Endothelial cell (in vitro differentiated cells): Measurements from ENCODE around the gene AFF1. TPM values are rescaled to one million over a fixed set of nuclear protein-coding genes. Genes with fewer than 3 reads are reported as not detected.
"Not testable (repeated sequence)": the region's sequence is repeated elsewhere in the genome, so short reads cannot be mapped to it uniquely, and the experiment has no call there.

Source experiments
- DNase-seq: peaks from one replicate; pipeline ENCODE4 v3.0.0; 2021; ENCODE audit warnings: low spot score
- H3K27ac Mint-ChIP-seq: one replicate; pipeline ENCODE4 v1.8.0; 2021; ENCODE audit warnings: mixed read lengths, inconsistent platforms; ENCODE audit not compliant: unreplicated experiment
- H3K27me3 Mint-ChIP-seq: one replicate; pipeline ENCODE4 v1.8.0; 2021; ENCODE audit warnings: mild to moderate bottlenecking, moderate library complexity, mixed read lengths, inconsistent platforms; ENCODE audit not compliant: unreplicated experiment
- H3K36me3 Mint-ChIP-seq: one replicate; pipeline ENCODE4 v1.8.0; 2021; ENCODE audit warnings: mild to moderate bottlenecking, low read depth, mixed read lengths, inconsistent platforms; ENCODE audit not compliant: unreplicated experiment
- H3K4me1 Mint-ChIP-seq: one replicate; pipeline ENCODE4 v1.8.0; 2021; ENCODE audit warnings: mild to moderate bottlenecking, mixed read lengths, inconsistent platforms; ENCODE audit not compliant: unreplicated experiment
- H3K4me3 Mint-ChIP-seq: one replicate; pipeline ENCODE4 v1.8.0; 2021; ENCODE audit warnings: mild to moderate bottlenecking, mixed read lengths, inconsistent platforms; ENCODE audit not compliant: unreplicated experiment
- H3K9me3 Mint-ChIP-seq: one replicate; pipeline ENCODE4 v1.8.0; 2021; ENCODE audit warnings: mixed read lengths, inconsistent platforms; ENCODE audit not compliant: unreplicated experiment
- CTCF ChIP-seq: fragments of 200-600 bp; sonication (generic); IDR thresholded peaks from one replicate; pipeline ENCODE4 v1.5.0; 2021; ENCODE audit warnings: antibody characterized with exemption; ENCODE audit not compliant: unreplicated experiment
- total RNA-seq: library from RNA; stranded (reverse); fragmentation: NEBNext Ultra II Directional; extraction: Animal tissue kit (Norgen Biotek cat#: 25700); gene quantifications from one replicate; pipeline ENCODE4 v1.2.1, GENCODE V29; 2021; ENCODE audit not compliant: unreplicated experiment

AFF1 gene
- total RNA-seq, 1 donor from 2014 or later, result 93.1 TPM

GRCh38 chr4:87009095-87009648 is 74.4 kb downstream of the AFF1 start:
- Mint-ChIP-seq H3K27me3 (peaks cover 10% of the 10 kb centered on the region), H3K27ac (peak overlapping the region; percentile 95), H3K9me3 (no peaks in the 10 kb centered on the region), H3K4me3 (peak overlapping the region; percentile 90), H3K4me1 (peaks cover 75% of the 10 kb centered on the region), H3K36me3 (peaks cover 12% of the 10 kb centered on the region)
- no peak for DNase-seq
- no peak for TF ChIP-seq CTCF

GRCh38 chr4:87010192-87010591 is 75.4 kb downstream of the AFF1 start:
- peak overlapping the region; percentile 95 for H3K27ac Mint-ChIP-seq

GRCh38 chr4:87011340-87012034 is 76.7 kb downstream of the AFF1 start:
- peaks cover 12% of the 10 kb centered on the region for H3K36me3 Mint-ChIP-seq
- TF ChIP-seq CTCF, result no peak
- peaks cover 77% of the 10 kb centered on the region for H3K4me1 Mint-ChIP-seq
- peak overlapping the region; percentile 85 for H3K27ac Mint-ChIP-seq
- peaks cover under 1% of the 10 kb centered on the region for H3K27me3 Mint-ChIP-seq
- DNase-seq, result no peak
- H3K4me3 Mint-ChIP-seq, result peak overlapping the region; percentile 28
- no peaks in the 10 kb centered on the region for H3K9me3 Mint-ChIP-seq

More at GRCh38 chr4:87010192-87010591, 75.4 kb downstream of the AFF1 start:
- H3K27me3 Mint-ChIP-seq, result peaks cover 10% of the 10 kb centered on the region
- no peak for DNase-seq
- H3K9me3 Mint-ChIP-seq, result no peaks in the 10 kb centered on the region
- TF ChIP-seq CTCF, result no peak
- H3K36me3 Mint-ChIP-seq, result peaks cover 12% of the 10 kb centered on the region
- H3K4me3 Mint-ChIP-seq, result peak overlapping the region; percentile 90
- H3K4me1 Mint-ChIP-seq, result peaks cover 80% of the 10 kb centered on the region

- H3K36me3 Mint-ChIP-seq, result peaks cover 11% of the 10 kb centered on the region
- no peak for TF ChIP-seq CTCF
- no peaks in the 10 kb centered on the region for H3K9me3 Mint-ChIP-seq
- no peak overlapping the region for H3K4me3 Mint-ChIP-seq
- H3K27ac Mint-ChIP-seq, result peak overlapping the region; percentile 70
- DNase-seq, result no peak
- H3K27me3 Mint-ChIP-seq, result no peaks in the 10 kb centered on the region
- peaks cover 81% of the 10 kb centered on the region for H3K4me1 Mint-ChIP-seq
These were observed 77.6 kb downstream of the AFF1 start for GRCh38 chr4:87012265-87012953.

GRCh38 chr4:87012954-87013308 is 78.1 kb downstream of the AFF1 start:
- not testable (repeated sequence) for H3K27me3 Mint-ChIP-seq, H3K9me3 Mint-ChIP-seq, DNase-seq, H3K4me3 Mint-ChIP-seq, H3K36me3 Mint-ChIP-seq
- Mint-ChIP-seq H3K4me1 (peaks cover 81% of the 10 kb centered on the region), H3K27ac (peak overlapping the region; percentile 97)
